PC-3 (cell line): ENCODE data around the gene ZCCHC14. TPM values are rescaled to one million over a fixed set of nuclear protein-coding genes. Genes with fewer than 3 reads are reported as not detected.

Source experiments
- ATAC-seq: fragments of 200-7000 bp; cut with Tn5 transposase; 2 replicates; pipeline ENCODE4 v1.9.1; 2020; ENCODE audit warnings: mild to moderate bottlenecking, moderate library complexity
- BruUV-seq: library from RNA; stranded (reverse); fragments of 400-500 nt; replicated peaks from 2 replicates; lab custom pipeline; 2021; lab: Mats Ljungman, UMichigan
- CTCF ChIA-PET: fragments of 300-600 bp; sonication (Branson Sonifier 250); formaldehyde crosslinking; loops from one replicate; lab custom pipeline; 2022; ENCODE audit warnings: antibody characterized with exemption; lab: Charles Lee
- POLR2A ChIA-PET: fragments of 300-600 bp; sonication (Branson Sonifier 250); formaldehyde crosslinking; loops from one replicate; lab custom pipeline; 2022; ENCODE audit warnings: antibody characterized with exemption; ENCODE audit not compliant: unreplicated experiment; lab: Charles Lee
- DNase-seq: peaks from one replicate; pipeline ENCODE4 v3.0.0-alpha.2; 2015
- H2AFZ ChIP-seq: fragments of 300-600 bp; sonication (generic); 2 replicates; pipeline ENCODE4 v1.6.0; 2016; ENCODE audit warnings: antibody characterized with exemption, low read length
- H3F3A ChIP-seq: fragments of 300-600 bp; sonication (generic); one replicate; pipeline ENCODE4 v1.6.0; 2017; ENCODE audit warnings: antibody characterized with exemption, low read length, control low read depth, mild to moderate bottlenecking; ENCODE audit not compliant: unreplicated experiment
- H3K27ac ChIP-seq: fragments of 300-600 bp; sonication (generic); 2 replicates; pipeline ENCODE4 v1.5.1; 2016; ENCODE audit warnings: mild to moderate bottlenecking, low read length
- H3K27me3 ChIP-seq: fragments of 300-600 bp; sonication (generic); 2 replicates; pipeline ENCODE4 v1.6.1; 2016; ENCODE audit warnings: low read length, mixed read lengths
- H3K36me3 ChIP-seq: fragments of 300-600 bp; sonication (generic); 2 replicates; pipeline ENCODE4 v1.6.1; 2016; ENCODE audit warnings: low read depth, mixed run types, low read length, mixed read lengths
- H3K4me1 ChIP-seq: fragments of 300-600 bp; sonication (generic); 2 replicates; pipeline ENCODE4 v1.5.1; 2016; ENCODE audit warnings: low read length; ENCODE audit not compliant: insufficient read depth
- H3K4me2 ChIP-seq: fragments of 300-600 bp; sonication (generic); 2 replicates; pipeline ENCODE4 v1.6.0; 2016; ENCODE audit warnings: low read length
- H3K4me3 ChIP-seq: fragments of 300-600 bp; sonication (generic); 2 replicates; pipeline ENCODE4 v1.5.1; 2016; ENCODE audit warnings: mild to moderate bottlenecking, low read length, mixed read lengths
- H3K79me2 ChIP-seq: fragments of 300-600 bp; sonication (generic); 2 replicates; pipeline ENCODE4 v1.6.1; 2017; ENCODE audit warnings: low read length, mixed read lengths
- H3K9ac ChIP-seq: fragments of 300-600 bp; sonication (generic); 2 replicates; pipeline ENCODE4 v1.6.0; 2016; ENCODE audit warnings: mild to moderate bottlenecking, low read length
- H3K9me2 ChIP-seq: fragments of 300-600 bp; sonication (generic); replicated peaks from 2 replicates; pipeline ENCODE4 v1.6.1; 2016; ENCODE audit warnings: mixed run types, low read length, mixed read lengths
- H3K9me3 ChIP-seq: fragments of 300-600 bp; sonication (generic); 2 replicates; pipeline ENCODE4 v1.6.1; 2016; ENCODE audit warnings: low read length, mixed read lengths
- H4K20me1 ChIP-seq: fragments of 300-600 bp; sonication (generic); 2 replicates; pipeline ENCODE4 v1.6.1; 2016; ENCODE audit warnings: low read length, mixed read lengths
- CTCF ChIP-seq: fragments of 300-600 bp; sonication (generic); conservative IDR thresholded peaks from 2 replicates; pipeline ENCODE4 v1.5.1; 2017; ENCODE audit warnings: antibody characterized with exemption, low read depth, mild to moderate bottlenecking, low read length
- EZH2 ChIP-seq: fragments of 300-600 bp; sonication (generic); IDR thresholded peaks from one replicate; pipeline ENCODE4 v1.6.1; 2017; ENCODE audit warnings: antibody characterized with exemption, mild to moderate bottlenecking, low read length; ENCODE audit not compliant: unreplicated experiment
- EZH2phosphoT487 ChIP-seq: fragments of 300-600 bp; sonication (generic); IDR thresholded peaks from 2 replicates; pipeline ENCODE4 v1.6.1; 2018; ENCODE audit warnings: mild to moderate bottlenecking, antibody characterized with exemption, low read length, borderline replicate concordance
- intact Hi-C: fragments of 100-400 bp; cut with micrococcal nuclease; formaldehyde crosslinking; loops from 2 replicates; pipeline ENCODE4 v1.9.0; 2023
- total RNA-seq: library from RNA; depleted of rRNA; stranded (reverse); fragments of >200 nt; gene quantifications from 2 replicates; pipeline ENCODE4 v1.2.3, GENCODE V29; 2014

The ZCCHC14 gene
- total RNA-seq, 1 experiment from 2014 or later = 5.3 TPM

- H3K4me2 ChIP-seq = no peak overlapping the region
- no peaks in the 10 kb centered on the region for H3K9me2 ChIP-seq
- no peaks in the 10 kb centered on the region for H3F3A ChIP-seq
- POLR2A ChIA-PET = no interaction called here
- BruUV-seq = no TSS peak
- no peak for TF ChIP-seq EZH2
- no peak for TF ChIP-seq CTCF
- intact Hi-C loops = loop anchor here (10.0 kb wide), 1 partner anchor 53 kb away; no protein-coding TSS in a partner anchor
- no peaks in the 10 kb centered on the region for H3K27me3 ChIP-seq
- H3K36me3 ChIP-seq = no peaks in the 10 kb centered on the region
- H3K79me2 ChIP-seq = no peaks in the 10 kb centered on the region
- H3K4me1 ChIP-seq = no peaks in the 10 kb centered on the region
- DNase-seq (no peak), ATAC-seq (no peak)
- H3K27ac ChIP-seq = no peak overlapping the region
- no peak overlapping the region for H3K9ac ChIP-seq
- no peaks in the 10 kb centered on the region for H4K20me1 ChIP-seq
- no peak overlapping the region for H3K4me3 ChIP-seq
- CTCF ChIA-PET = no interaction called here
- H3K9me3 ChIP-seq = no peaks in the 10 kb centered on the region
- no peak overlapping the region for H2AFZ ChIP-seq
Measured at GRCh38 chr16:87411375-87412271, 81.2 kb downstream of the ZCCHC14 start.

- H3K4me1 ChIP-seq = no peaks in the 10 kb centered on the region
- no peak for DNase-seq
- H3K27me3 ChIP-seq = no peaks in the 10 kb centered on the region
- no peaks in the 10 kb centered on the region for H4K20me1 ChIP-seq
- no peak overlapping the region for H3K4me3 ChIP-seq
- no peak overlapping the region for H3K9ac ChIP-seq
- no peaks in the 10 kb centered on the region for H3K36me3 ChIP-seq
- H3F3A ChIP-seq = no peaks in the 10 kb centered on the region
- ATAC-seq = no peak
- ChIA-PET POLR2A (no interaction called here), CTCF (no interaction called here)
- no peak overlapping the region for H3K27ac ChIP-seq
- BruUV-seq = no TSS peak
- no peak overlapping the region for H2AFZ ChIP-seq
- no peaks in the 10 kb centered on the region for H3K79me2 ChIP-seq
- no peaks in the 10 kb centered on the region for H3K9me3 ChIP-seq
- no peak overlapping the region for H3K4me2 ChIP-seq
- TF ChIP-seq EZH2phosphoT487 (no peak), CTCF (no peak), EZH2 (no peak)
- H3K9me2 ChIP-seq = no peaks in the 10 kb centered on the region
- intact Hi-C loops = loop anchor here (10.0 kb wide), 1 partner anchor 54 kb away; no protein-coding TSS in a partner anchor
Measured at GRCh38 chr16:87410968-87411367, 81.9 kb downstream of the ZCCHC14 start.

- Histone ChIP-seq H2AFZ (no peak overlapping the region), H3K9me3 (no peaks in the 10 kb centered on the region), H3K9ac (no peak overlapping the region), H3F3A (no peaks in the 10 kb centered on the region), H3K27ac (no peak overlapping the region), H3K4me1 (no peaks in the 10 kb centered on the region), H4K20me1 (no peaks in the 10 kb centered on the region), H3K79me2 (no peaks in the 10 kb centered on the region), H3K27me3 (no peaks in the 10 kb centered on the region), H3K36me3 (no peaks in the 10 kb centered on the region), H3K9me2 (no peaks in the 10 kb centered on the region), H3K4me2 (no peak overlapping the region), H3K4me3 (no peak overlapping the region)
- intact Hi-C loops = loop anchor here (10.0 kb wide), 1 partner anchor 54 kb away; no protein-coding TSS in a partner anchor
- TF ChIP-seq EZH2phosphoT487 (no peak), CTCF (no peak), EZH2 (no peak)
- no peak for ATAC-seq
- ChIA-PET CTCF (no interaction called here), POLR2A (no interaction called here)
- no peak for DNase-seq
- BruUV-seq = no TSS peak
Measured at GRCh38 chr16:87410530-87410929, 82.3 kb downstream of the ZCCHC14 start.
